Vagina (tissue), 2 donors: ENCODE measurements around the gene EAF1. TPM values are rescaled to one million over a fixed set of nuclear protein-coding genes. Genes with fewer than 3 reads are reported as not detected.
"Not testable (repeated sequence)": the region's sequence is repeated elsewhere in the genome, so short reads cannot be mapped to it uniquely, and the experiment has no call there.

Source experiments
- DNase-seq, 2 donors: peaks; one replicate each; pipeline ENCODE4 v3.0.0-alpha.2; 2017; ENCODE audit errors: extremely low spot score in 2 of 2
- H3K27ac ChIP-seq: fragments of 200-600 bp; sonication (generic); one replicate; pipeline ENCODE4 v1.5.1; 2019
- H3K27me3 ChIP-seq: fragments of 200-600 bp; sonication (generic); one replicate; pipeline ENCODE4 v1.5.1; 2019
- H3K36me3 ChIP-seq, 2 donors: fragments of 200-600 bp; sonication (generic); one replicate each; pipeline ENCODE4 v1.5.1; 2017 to 2019
- H3K4me1 ChIP-seq: fragments of 200-600 bp; sonication (generic); one replicate; pipeline ENCODE4 v1.5.1; 2019
- H3K4me3 ChIP-seq, 2 donors: fragments of 200-600 bp; sonication (generic); 1 replicate in 1 of 2; 2 replicates in 1 of 2; pipeline ENCODE4 v1.5.1; 2016 to 2019
- H3K9me3 ChIP-seq: fragments of 200-600 bp; sonication (generic); one replicate; pipeline ENCODE4 v1.5.1; 2019
- CTCF ChIP-seq, 3 experiments: fragments of 450-650 bp in 2 of 3; fragments of 200-600 bp in 1 of 3; sonication (generic) in 1 of 3; IDR thresholded peaks; one replicate each; pipeline ENCODE4 v1.5.1; 2017 to 2019; ENCODE audit warnings: antibody characterized with exemption in 3 of 3, mild to moderate bottlenecking in 2 of 3, moderate library complexity in 2 of 3
- POLR2A ChIP-seq, 2 donors: fragments of 450-650 bp; IDR thresholded peaks; one replicate each; pipeline ENCODE4 v1.6.1; 2017; ENCODE audit warnings: antibody characterized with exemption in 2 of 2, mild to moderate bottlenecking in 2 of 2, moderate library complexity in 2 of 2
- POLR2AphosphoS5 ChIP-seq, 2 donors: sonication (generic); formaldehyde crosslinking; IDR thresholded peaks; one replicate each; pipeline ENCODE4 v1.9.0; 2017; ENCODE audit warnings: antibody characterized with exemption in 2 of 2, mild to moderate bottlenecking in 2 of 2, low read depth in 1 of 2; ENCODE audit not compliant: insufficient read depth in 1 of 2
- intact Hi-C: fragments of 100-400 bp; cut with DNase I; formaldehyde crosslinking; loops from one replicate; pipeline ENCODE4 v1.15.1; 2023
- total RNA-seq: library from RNA; depleted of rRNA; stranded (reverse); fragments of >200 nt; gene quantifications from one replicate; pipeline ENCODE4 v1.2.3, GENCODE V29; 2016

Gene EAF1
- total RNA-seq, 1 donor from 2014 or later: 15.7 TPM

DNA sequence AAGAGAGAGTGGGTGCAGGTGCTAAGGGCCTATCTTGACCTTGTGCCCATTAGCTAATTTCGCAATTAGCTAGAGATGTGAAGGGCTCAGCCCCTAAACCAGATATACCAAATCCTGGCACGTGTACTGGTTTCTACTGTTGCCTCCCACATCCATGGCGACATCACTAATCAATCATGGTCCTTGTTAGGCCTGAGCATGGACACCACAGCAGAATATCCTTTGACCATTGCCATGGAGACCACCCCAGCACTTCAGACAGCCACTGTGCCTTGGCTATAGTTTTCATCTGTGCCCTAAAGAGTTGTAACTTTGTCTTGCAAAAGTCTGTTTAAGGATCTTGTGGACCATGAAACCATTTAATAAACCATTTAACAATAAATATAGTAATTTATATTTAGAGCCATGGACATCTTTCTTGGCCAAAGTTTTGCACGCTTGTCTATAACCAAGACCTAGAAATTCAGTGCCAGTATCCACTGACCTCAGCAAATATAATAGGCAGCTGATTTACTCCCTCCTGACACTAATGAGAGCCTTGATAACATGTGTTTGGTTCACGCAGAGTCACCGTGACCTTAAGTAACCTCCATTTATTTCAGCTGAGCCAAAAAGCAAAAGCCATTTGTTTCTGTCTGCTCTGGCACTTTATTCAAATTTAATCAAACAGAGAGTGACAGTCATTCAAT lies 50.7 kb downstream of the EAF1 start:
- no peaks in the 10 kb centered on the region for H3K9me3 ChIP-seq
- H3K4me1 ChIP-seq: no peaks in the 10 kb centered on the region
- no peak for DNase-seq
- H3K36me3 ChIP-seq: no peaks in the 10 kb centered on the region
- no peaks in the 10 kb centered on the region for H3K27me3 ChIP-seq
- TF ChIP-seq POLR2AphosphoS5 (IDR thresholded peaks at IDR 0.05; ENCODE audit: insufficient read depth in 1 of 2, low read depth in 1 of 2) (no peak), POLR2A (IDR thresholded peaks at IDR 0.05) (no peak), CTCF (IDR thresholded peaks at IDR 0.05) (no peak)
- no peak overlapping the region for H3K27ac ChIP-seq
- H3K4me3 ChIP-seq: no peak overlapping the region
- intact Hi-C loops: no loop called here

DNA sequence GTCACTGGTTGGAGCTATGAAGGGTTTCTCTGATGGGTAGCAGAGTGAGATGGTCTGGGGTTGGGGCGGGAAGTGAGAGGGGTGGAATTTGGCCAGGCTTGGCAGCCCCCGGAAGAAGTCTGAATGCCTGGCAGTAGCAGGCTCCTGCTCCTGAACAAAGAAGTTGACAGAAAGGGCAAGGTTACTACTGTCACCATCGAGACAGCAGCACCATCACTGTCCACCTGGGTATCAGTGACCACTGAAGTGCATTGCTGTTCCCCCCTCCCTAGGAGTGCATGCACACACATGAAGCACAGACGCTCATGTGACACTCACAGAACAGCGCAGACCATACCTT lies 51.2 kb downstream of the EAF1 start:
- no peak for DNase-seq
- no peak overlapping the region for H3K4me3 ChIP-seq
- no peak for TF ChIP-seq CTCF (IDR thresholded peaks at IDR 0.05)
- TF ChIP-seq POLR2AphosphoS5 (IDR thresholded peaks at IDR 0.05; ENCODE audit: insufficient read depth in 1 of 2, low read depth in 1 of 2): no peak
- no peak for TF ChIP-seq POLR2A (IDR thresholded peaks at IDR 0.05)
- H3K4me1 ChIP-seq: no peaks in the 10 kb centered on the region
- no peaks in the 10 kb centered on the region for H3K36me3 ChIP-seq
- H3K27ac ChIP-seq: no peak overlapping the region
- intact Hi-C loops: no loop called here
- no peaks in the 10 kb centered on the region for H3K9me3 ChIP-seq
- no peaks in the 10 kb centered on the region for H3K27me3 ChIP-seq

GRCh38 chr3:15479400-15480224 lies 52.2 kb downstream of the EAF1 start:
- Histone ChIP-seq H3K36me3 (no peaks in the 10 kb centered on the region), H3K27ac (no peak overlapping the region), H3K9me3 (no peaks in the 10 kb centered on the region), H3K27me3 (no peaks in the 10 kb centered on the region), H3K4me1 (no peaks in the 10 kb centered on the region), H3K4me3 (no peak overlapping the region)
- TF ChIP-seq POLR2AphosphoS5 (IDR thresholded peaks at IDR 0.05; ENCODE audit: insufficient read depth in 1 of 2, low read depth in 1 of 2) (no peak), POLR2A (IDR thresholded peaks at IDR 0.05) (no peak), CTCF (IDR thresholded peaks at IDR 0.05) (no peak)
- intact Hi-C loops: no loop called here
- no peak for DNase-seq

GRCh38 chr3:15484551-15484950 lies 57.2 kb downstream of the EAF1 start:
- H3K9me3 ChIP-seq, H3K27me3 ChIP-seq, H3K4me3 ChIP-seq, H3K36me3 ChIP-seq, intact Hi-C loops, H3K27ac ChIP-seq, H3K4me1 ChIP-seq, DNase-seq: not testable (repeated sequence)

- no peaks in the 10 kb centered on the region for H3K27me3 ChIP-seq
- DNase-seq: no peak
- no peak overlapping the region for H3K4me3 ChIP-seq
- no peaks in the 10 kb centered on the region for H3K4me1 ChIP-seq
- no peaks in the 10 kb centered on the region for H3K9me3 ChIP-seq
- no peak overlapping the region for H3K27ac ChIP-seq
- intact Hi-C loops: no loop called here
- TF ChIP-seq CTCF (IDR thresholded peaks at IDR 0.05) (no peak), POLR2A (IDR thresholded peaks at IDR 0.05) (no peak), POLR2AphosphoS5 (IDR thresholded peaks at IDR 0.05; ENCODE audit: insufficient read depth in 1 of 2, low read depth in 1 of 2) (no peak)
- no peaks in the 10 kb centered on the region for H3K36me3 ChIP-seq
Measured at GRCh38 chr3:15486020-15486419, 58.6 kb downstream of the EAF1 start.
